ENCODE measurements around the gene DDX55. TPM values are rescaled to one million over a fixed set of nuclear protein-coding genes. Genes with fewer than 3 reads are reported as not detected.

The DDX55 gene
- total and polyA plus RNA-seq, 2 of the 13 experiments (the other 11 are each of a cell fraction or from before 2014, with no cell fraction given): 22.2 to 37.0 TPM

- TF ChIP-seq ZNF275 (CRISPR knock-in tag; IDR thresholded peaks at IDR 0.05; ENCODE audit: borderline replicate concordance) (peak; percentile 88), ZNF609 (CRISPR knock-in tag; IDR thresholded peaks at IDR 0.05; ENCODE audit: borderline replicate concordance) (peak; percentile 79), NCOA1 (CRISPR knock-in tag; IDR thresholded peaks at IDR 0.05) (no peak), HBP1 (CRISPR knock-in tag; IDR thresholded peaks at IDR 0.05; ENCODE audit: low read depth) (peak; percentile 99), ZBTB20 (CRISPR knock-in tag; IDR thresholded peaks at IDR 0.05; ENCODE audit: borderline replicate concordance, low read depth) (peak; percentile 88), YY1 (IDR thresholded peaks at IDR 0.05; ENCODE audit: insufficient read depth, insufficient replicate concordance, low read depth, low read length) (peak; percentile 88), MYC (CRISPR knock-in tag; IDR thresholded peaks at IDR 0.05; ENCODE audit: borderline replicate concordance) (peak; percentile 100), ZBTB8A (CRISPR knock-in tag; IDR thresholded peaks at IDR 0.05; ENCODE audit: borderline replicate concordance, low read depth) (peak; percentile 94), RELA (CRISPR knock-in tag; IDR thresholded peaks at IDR 0.05) (peak; percentile 75; the same call in 1 of the 2 replicates), FOSL2 (CRISPR knock-in tag; IDR thresholded peaks at IDR 0.05) (peak; percentile 63), ZNF17 (CRISPR knock-in tag; IDR thresholded peaks at IDR 0.05) (no peak), IKZF4 (CRISPR knock-in tag; IDR thresholded peaks at IDR 0.05; ENCODE audit: borderline replicate concordance, low read depth, not compliant biosample characterization) (peak; percentile 92), KDM2A (CRISPR knock-in tag; IDR thresholded peaks at IDR 0.05; ENCODE audit: borderline replicate concordance, low read depth) (peak; percentile 99), GPBP1L1 (CRISPR knock-in tag; IDR thresholded peaks at IDR 0.05) (no peak), TEAD2 (CRISPR knock-in tag; IDR thresholded peaks at IDR 0.05) (no peak), ZNF776 (CRISPR knock-in tag; IDR thresholded peaks at IDR 0.05) (peak; percentile 98), ZNF841 (CRISPR knock-in tag; IDR thresholded peaks at IDR 0.05; ENCODE audit: borderline replicate concordance) (no peak; the same call in 1 of the 2 replicates), ATF7 (IDR thresholded peaks at IDR 0.05) (no peak), ATF7 (CRISPR knock-in tag; IDR thresholded peaks at IDR 0.05) (no peak), FLYWCH1 (CRISPR knock-in tag; IDR thresholded peaks at IDR 0.05) (peak; percentile 96; the same call in 1 of the 2 replicates)
Observed at GRCh38 chr12:123601602-123602489, at the start of gene DDX55 (continued).

Measured in HepG2 (cell line).